ENCODE data around the gene AGRN. TPM values are rescaled to one million over a fixed set of nuclear protein-coding genes. Genes with fewer than 3 reads are reported as not detected.

Gene AGRN
- total and polyA plus RNA-seq, 2 of the 4 experiments (the other 2 are of a cell fraction), result 8.1 to 115 TPM

- Histone ChIP-seq H3K18ac (ENCODE audit: low read depth, low read length) (no peak overlapping the region), H3K27ac (ENCODE audit: insufficient read depth, low read length) (no peak overlapping the region; the same call in 1 of the 2 replicates), H3K14ac (replicated peaks; ENCODE audit: low read depth, low read length) (no peak overlapping the region), H2BK5ac (ENCODE audit: low read depth, low read length, poor library complexity, severe bottlenecking) (no peak overlapping the region), H3K4ac (ENCODE audit: low read depth, low read length) (no peak overlapping the region), H3K4me2 (ENCODE audit: low read depth, low read length) (peak overlapping the region; percentile 95), H3K36me3 (ENCODE audit: control insufficient read depth, insufficient read depth, low read length) (peaks cover 8% of the 10 kb centered on the region; the same call in 1 of the 2 replicates), H3K9me3 (ENCODE audit: control insufficient read depth, insufficient read depth, low read length) (no peaks in the 10 kb centered on the region), H2BK15ac (ENCODE audit: low read depth, low read length) (no peak overlapping the region), H3K4me3 (ENCODE audit: insufficient read depth, low read depth, low read length) (peak overlapping the region; percentile 83), H3K9me1 (ENCODE audit: insufficient read depth, low read length) (0 out of 2 replicates have a peak, but pooled peaks cover 4% of the 10 kb centered on the region), H3K27me3 (ENCODE audit: control insufficient read depth, insufficient read depth, low read length) (peaks cover 4% of the 10 kb centered on the region; the same call in 1 of the 2 replicates), H4K91ac (ENCODE audit: insufficient read depth, low read depth, low read length) (no peak overlapping the region), H2AK5ac (ENCODE audit: low read depth, low read length) (no peak overlapping the region), H4K8ac (ENCODE audit: low read depth in 2 of 2, low read length in 2 of 2) (no peak overlapping the region), H3K79me1 (ENCODE audit: low read depth in 1 of 2, low read length in 2 of 2) (0 out of 4 replicates have a peak, but pooled peaks cover 0 to 4% of the 10 kb centered on the region in 2 experiments), H2BK20ac (ENCODE audit: low read depth, low read length) (no peak overlapping the region), H2BK120ac (ENCODE audit: low read depth, low read length) (no peak overlapping the region), H3K4me1 (ENCODE audit: control insufficient read depth, insufficient read depth, low read length) (peaks cover 13% of the 10 kb centered on the region), H4K20me1 (ENCODE audit: insufficient read depth, low read length) (peaks cover 6% of the 10 kb centered on the region), H2AK9ac (replicated peaks; ENCODE audit: low read depth, low read length, poor library complexity) (peak overlapping the region; percentile 94), H3K9ac (ENCODE audit: low read depth, low read length) (peak overlapping the region; percentile 59; the same call in 1 of the 2 replicates), H4K5ac (ENCODE audit: low read depth, low read length) (no peak overlapping the region), H2AFZ (replicated peaks; ENCODE audit: low read length, poor library complexity) (peak overlapping the region; percentile 94), H3K56ac (ENCODE audit: extremely low read depth, insufficient read depth, low read length) (no peak overlapping the region), H3K23ac (ENCODE audit: low read depth, low read length) (no peak overlapping the region)
- dilution Hi-C loops (cut with HindIII; ENCODE audit: low sequenced_read_pairs, unreplicated experiment), result no loop called here
- WGBS, 2 experiments (ENCODE audit: extremely low coverage in 2 of 2, insufficient read length in 1 of 2), result 3% methylated on average over 62 of the region's 69 CpGs; no CpG with 5 or more reads in 1 of the 2 experiments
- no TSS peak for BruUV-seq (replicated peaks)
- intact Hi-C loops (cut with micrococcal nuclease), result loop anchor here (5.0 kb wide), 1 partner anchor 57 kb away; the partner anchor contains the start of gene HES4
- peak; percentile 48; the same call in 1 of the 2 replicates for TF ChIP-seq POLR2A (IDR thresholded peaks at IDR 0.05; ENCODE audit: low read depth, low read length)
- TF ChIP-seq BHLHE40 (IDR thresholded peaks at IDR 0.05; ENCODE audit: low read depth, low read length), result no peak
- TF ChIP-seq ELK1 (IDR thresholded peaks at IDR 0.05; ENCODE audit: borderline replicate concordance, low read depth, low read length), result no peak
- TF ChIP-seq MXI1 (IDR thresholded peaks at IDR 0.05; ENCODE audit: borderline replicate concordance, low read depth, low read length), result peak; percentile 49; the same call in 1 of the 2 replicates
- ChIA-PET POLR2A (ENCODE audit: unreplicated experiment) (interaction anchor here (0.6 kb wide), 2 partner anchors 13 to 155 kb away, joined by 3 read pairs; no protein-coding TSS in a partner anchor), CTCF (interaction anchor here (0.9 to 1.4 kb wide), 2 partner anchors 21 to 75 kb away, joined by 3 read pairs; no protein-coding TSS in a partner anchor)
- ATAC-seq (ENCODE audit: low read depth) (peak; percentile 91), DNase-seq (peak; percentile 53)
- in situ Hi-C loops (cut with MboI; ENCODE audit: low sequenced_read_pairs), result no loop called here
These were observed 39.8 kb downstream of the AGRN start for GRCh38 chr1:1059494-1060280.

Data from IMR-90 (cell line).